ENCODE data around the gene ABCC8.

DNA sequence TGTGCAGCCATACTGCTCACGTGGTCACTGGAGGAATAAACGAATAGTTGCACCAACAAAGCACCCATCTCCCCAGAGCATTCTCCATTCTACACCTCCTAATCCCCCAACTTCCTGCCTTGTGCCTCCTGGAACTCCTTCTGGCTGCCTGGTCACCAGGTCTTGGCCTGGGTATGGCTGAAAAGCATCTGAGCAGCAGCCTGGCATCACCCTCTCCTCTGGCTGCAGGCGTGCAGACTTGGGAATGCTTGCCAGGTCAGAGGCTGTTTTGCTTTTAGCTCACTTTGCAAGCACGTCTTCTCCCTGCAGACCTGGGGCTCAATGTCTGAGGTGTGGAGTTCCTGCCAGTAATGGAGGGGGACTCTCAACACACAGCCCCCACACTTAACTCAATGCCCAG lies 54.9 kb downstream of the ABCC8 start:
- TF ChIP-seq RARB (CRISPR knock-in tag; IDR thresholded peaks at IDR 0.05) (no peak), ZC3H10 (CRISPR knock-in tag; IDR thresholded peaks at IDR 0.05) (no peak)
- TF ChIP-seq, protein P1, sequence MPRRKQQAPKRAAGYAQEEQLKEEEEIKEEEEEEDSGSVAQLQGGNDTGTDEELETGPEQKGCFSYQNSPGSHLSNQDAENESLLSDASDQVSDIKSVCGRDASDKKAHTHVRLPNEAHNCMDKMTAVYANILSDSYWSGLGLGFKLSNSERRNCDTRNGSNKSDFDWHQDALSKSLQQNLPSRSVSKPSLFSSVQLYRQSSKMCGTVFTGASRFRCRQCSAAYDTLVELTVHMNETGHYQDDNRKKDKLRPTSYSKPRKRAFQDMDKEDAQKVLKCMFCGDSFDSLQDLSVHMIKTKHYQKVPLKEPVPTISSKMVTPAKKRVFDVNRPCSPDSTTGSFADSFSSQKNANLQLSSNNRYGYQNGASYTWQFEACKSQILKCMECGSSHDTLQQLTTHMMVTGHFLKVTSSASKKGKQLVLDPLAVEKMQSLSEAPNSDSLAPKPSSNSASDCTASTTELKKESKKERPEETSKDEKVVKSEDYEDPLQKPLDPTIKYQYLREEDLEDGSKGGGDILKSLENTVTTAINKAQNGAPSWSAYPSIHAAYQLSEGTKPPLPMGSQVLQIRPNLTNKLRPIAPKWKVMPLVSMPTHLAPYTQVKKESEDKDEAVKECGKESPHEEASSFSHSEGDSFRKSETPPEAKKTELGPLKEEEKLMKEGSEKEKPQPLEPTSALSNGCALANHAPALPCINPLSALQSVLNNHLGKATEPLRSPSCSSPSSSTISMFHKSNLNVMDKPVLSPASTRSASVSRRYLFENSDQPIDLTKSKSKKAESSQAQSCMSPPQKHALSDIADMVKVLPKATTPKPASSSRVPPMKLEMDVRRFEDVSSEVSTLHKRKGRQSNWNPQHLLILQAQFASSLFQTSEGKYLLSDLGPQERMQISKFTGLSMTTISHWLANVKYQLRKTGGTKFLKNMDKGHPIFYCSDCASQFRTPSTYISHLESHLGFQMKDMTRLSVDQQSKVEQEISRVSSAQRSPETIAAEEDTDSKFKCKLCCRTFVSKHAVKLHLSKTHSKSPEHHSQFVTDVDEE (CRISPR knock-in tag; IDR thresholded peaks at IDR 0.05): no peak

Data from SK-N-SH treated with all-trans-retinoic acid at 6 μM for 48 hours (cell line).